Measurements from ENCODE around the gene JTB.

Gene JTB

DNA sequence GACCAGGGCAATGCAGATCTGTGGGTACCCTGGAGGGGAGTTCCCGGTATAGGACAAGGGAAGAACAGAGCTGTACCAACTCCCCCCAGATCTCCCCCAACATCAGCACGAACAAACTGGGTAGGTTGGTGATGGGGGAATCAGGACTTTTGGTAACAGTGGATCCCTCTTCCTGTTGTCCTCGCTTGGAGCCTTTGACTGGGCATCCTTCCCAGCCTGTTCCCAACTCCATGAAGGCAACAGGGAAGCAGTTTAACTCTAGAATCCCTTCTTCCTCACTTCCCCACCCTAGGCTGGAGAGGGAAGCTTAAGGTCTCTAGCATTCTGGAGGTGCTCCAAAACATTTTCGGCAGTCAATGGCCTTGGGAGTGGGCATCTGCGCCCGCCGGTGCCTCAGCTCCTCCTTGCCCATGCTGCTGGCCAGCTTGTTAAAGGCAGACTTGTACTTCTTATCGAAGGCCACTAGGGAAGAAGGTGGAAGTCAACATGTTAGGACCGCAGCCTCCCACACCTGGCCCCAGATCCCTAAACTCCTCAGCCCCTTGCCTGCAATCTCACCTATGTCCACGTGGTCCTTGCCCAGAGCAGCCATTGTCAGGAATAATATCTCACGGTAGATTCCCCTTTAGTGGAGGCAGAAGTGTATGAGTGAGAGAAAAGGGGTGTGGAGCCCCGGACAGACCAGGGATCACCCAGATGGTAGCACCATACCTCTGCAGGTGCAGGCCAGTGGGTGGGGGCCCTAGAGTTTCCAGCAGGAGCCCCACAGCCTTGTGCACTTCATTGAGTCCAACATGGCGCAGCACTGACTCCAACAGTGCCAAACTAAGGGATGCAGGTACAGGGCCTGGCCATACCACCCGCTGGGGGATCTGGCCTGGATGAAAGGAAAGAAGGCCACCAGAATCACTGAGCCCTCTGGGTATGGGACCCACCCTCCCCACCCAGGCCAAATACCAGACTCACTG, 47.2 kb downstream of the JTB start:
- DNase-seq = no peak

DNA sequence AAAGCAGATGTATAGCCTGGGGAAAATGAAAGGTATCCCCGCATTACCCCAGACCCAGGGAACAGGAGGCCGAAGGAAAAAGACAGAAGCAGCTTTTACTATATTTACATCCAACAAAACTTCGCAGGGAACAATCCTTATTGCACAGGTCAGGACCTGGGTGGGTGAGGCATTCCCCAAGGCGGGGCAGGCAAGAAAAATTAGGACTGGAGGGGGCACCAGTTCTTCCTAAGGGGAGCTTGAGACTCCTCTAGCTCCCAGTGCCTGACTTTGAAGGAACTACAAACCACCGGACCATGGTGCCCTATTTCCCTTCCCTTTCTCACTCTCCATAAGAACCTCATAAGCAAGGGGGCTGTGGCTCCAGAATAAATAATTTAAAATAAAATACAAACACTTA, 48.0 kb downstream of the JTB start:
- DNase-seq = no peak

DNA sequence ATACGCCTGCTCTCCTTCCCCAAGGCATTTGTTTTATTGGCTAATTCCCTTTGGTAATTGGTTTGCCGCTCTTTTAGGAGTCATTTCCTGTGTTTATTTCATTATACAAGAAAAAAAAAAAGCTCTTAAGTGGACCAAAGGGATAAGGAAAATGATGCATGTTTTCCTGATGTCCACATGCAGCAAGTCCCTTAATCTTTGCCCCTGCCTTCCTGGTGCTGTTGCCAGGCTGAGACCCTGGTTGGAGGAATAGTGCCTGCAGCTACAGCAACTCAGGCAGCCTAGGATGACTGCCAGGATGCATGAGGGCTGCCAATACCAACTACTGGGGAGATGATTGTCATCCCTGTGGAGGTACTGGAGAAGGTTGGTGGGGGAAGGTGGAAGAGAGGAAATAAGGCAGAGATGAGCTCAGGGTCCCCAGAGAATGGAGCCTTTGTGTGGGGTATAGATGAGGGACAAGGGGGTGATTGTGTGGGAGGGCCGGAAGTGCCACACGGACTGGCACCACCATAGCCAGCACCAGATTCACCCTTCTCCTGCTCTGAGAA, 48.6 kb downstream of the JTB start:
- DNase-seq = no peak

DNA sequence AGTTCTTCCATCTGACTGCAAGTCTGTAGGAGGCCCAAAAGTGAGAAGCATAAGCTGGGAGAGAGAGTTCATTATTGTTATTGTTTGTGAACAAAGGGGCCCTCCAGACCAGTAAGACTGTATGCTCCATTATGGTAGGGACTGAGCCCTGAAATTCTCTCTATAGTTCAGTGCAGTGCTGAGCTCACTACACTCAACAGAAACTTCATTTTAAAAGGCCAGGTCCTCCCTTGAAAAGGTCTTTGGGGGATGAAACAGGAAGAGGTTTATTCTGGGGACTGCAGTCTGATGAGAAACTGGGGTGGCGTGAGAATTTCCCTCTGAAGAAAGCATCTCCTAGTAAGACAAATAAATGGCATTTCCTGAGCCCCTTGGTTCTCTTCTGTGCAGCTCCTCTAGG, 49.2 kb downstream of the JTB start:
- no peak for DNase-seq

DNA sequence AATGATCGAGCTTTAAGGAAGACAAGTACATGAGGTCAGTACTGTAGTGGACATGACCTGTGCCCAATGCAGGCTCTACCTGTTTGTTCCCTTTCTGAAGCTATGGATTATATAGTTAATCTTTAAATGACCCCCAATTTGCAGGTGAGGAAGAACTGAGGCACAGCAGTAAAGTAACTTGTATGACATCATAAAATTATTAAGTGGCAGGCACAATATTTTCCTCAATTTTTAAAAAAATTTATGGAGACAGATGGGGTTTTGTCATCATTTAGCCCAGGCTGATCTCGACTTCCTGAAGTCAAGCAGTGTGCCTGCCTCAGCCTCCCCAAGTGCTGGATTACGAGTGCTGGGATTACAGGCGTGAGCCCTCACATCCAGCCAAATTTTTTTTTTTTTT, 51.1 kb downstream of the JTB start:
- DNase-seq = no peak
